ENCODE measurements around the gene MIEF1.

- no peak for TF ChIP-seq CTCF (tag by site-specific recombination; IDR thresholded peaks at IDR 0.05)
- TF ChIP-seq ZNF266 (tag by site-specific recombination; IDR thresholded peaks at IDR 0.05; ENCODE audit: low read depth) = no peak
- no peak for TF ChIP-seq ZNF146 (tag by site-specific recombination; IDR thresholded peaks at IDR 0.05)
Observed at GRCh38 chr22:39452740-39453040, 49.4 kb upstream of the MIEF1 start.

All from HEK293 (cell line).